K562 (cell line): ENCODE results near the gene TSGA10IP. TPM values are rescaled to one million over a fixed set of nuclear protein-coding genes. Genes with fewer than 3 reads are reported as not detected.

ENCODE experiments used
- ARID1B ChIP-seq: fragments of 450-650 bp; IDR thresholded peaks from 2 replicates; pipeline ENCODE4 v1.6.1; 2016; ENCODE audit warnings: antibody characterized with exemption, mild to moderate bottlenecking, inconsistent platforms
- CREBBP ChIP-seq: IDR thresholded peaks from one replicate; pipeline ENCODE4 v1.6.1; 2012; ENCODE audit warnings: low read depth, mild to moderate bottlenecking, control low read depth, inconsistent platforms, low read length
- E4F1 ChIP-seq: fragments of 250-450 bp; sonication (Bioruptor Pico); IDR thresholded peaks from 2 replicates; pipeline ENCODE4 v1.5.0; 2021; ENCODE audit warnings: mild to moderate bottlenecking, borderline replicate concordance
- EP300 ChIP-seq: IDR thresholded peaks from 2 replicates; pipeline ENCODE4 v1.6.1; 2012; ENCODE audit warnings: low read length, improper control_type of control experiment
- FOXK2 ChIP-seq, 2 experiments: fragments of 450-650 bp; IDR thresholded peaks in 1 of 2; conservative IDR thresholded peaks in 1 of 2; 2 replicates each; pipeline ENCODE4 v1.6.1; 2016; ENCODE audit warnings: low read depth in 2 of 2, mild to moderate bottlenecking in 1 of 2
- FOXP4 ChIP-seq: sonication (generic); formaldehyde crosslinking; IDR thresholded peaks from 2 replicates; pipeline ENCODE4 v1.8.0; 2022; ENCODE audit warnings: mild to moderate bottlenecking, missing genetic modification reagents, borderline replicate concordance
- KLF13 ChIP-seq: fragments of 450-650 bp; IDR thresholded peaks from 2 replicates; pipeline ENCODE4 v1.6.1; 2016; ENCODE audit warnings: missing genetic modification characterization, low read depth, mild to moderate bottlenecking, missing compliant biosample characterization, moderate library complexity, borderline replicate concordance
- MXI1 ChIP-seq: IDR thresholded peaks from 2 replicates; pipeline ENCODE4 v1.6.1; 2011; ENCODE audit warnings: low read depth, mild to moderate bottlenecking, improper control_type of control experiment, low read length
- NCOA2 ChIP-seq, 2 experiments: fragments of 450-650 bp; IDR thresholded peaks; 2 replicates each; pipeline ENCODE4 v1.6.1; 2018; ENCODE audit warnings: mild to moderate bottlenecking in 2 of 2, moderate library complexity in 1 of 2; ENCODE audit not compliant: partially characterized antibody in 2 of 2
- NR0B1 ChIP-seq: fragments of 450-650 bp; IDR thresholded peaks from one replicate; pipeline ENCODE4 v1.6.1; 2018; ENCODE audit warnings: mild to moderate bottlenecking, moderate library complexity; ENCODE audit not compliant: partially characterized antibody
- NR3C1 ChIP-seq: sonication (generic); formaldehyde crosslinking; IDR thresholded peaks from 2 replicates; pipeline ENCODE4 v1.8.1; 2022; ENCODE audit warnings: missing genetic modification reagents
- PHF20 ChIP-seq: fragments of 450-650 bp; IDR thresholded peaks from 2 replicates; pipeline ENCODE4 v1.6.1; 2018; ENCODE audit not compliant: partially characterized antibody
- POLR2H ChIP-seq: IDR thresholded peaks from 2 replicates; pipeline ENCODE4 v1.6.1; 2016; ENCODE audit warnings: missing genetic modification characterization, low read depth, mild to moderate bottlenecking, control low read depth, missing compliant biosample characterization, moderate library complexity
- PRPF4 ChIP-seq: fragments of 200-400 bp; formaldehyde crosslinking; IDR thresholded peaks from one replicate; pipeline ENCODE4 v1.6.1; 2017; ENCODE audit warnings: low read length, low read depth, mild to moderate bottlenecking; ENCODE audit not compliant: insufficient read depth, poor library complexity, severe bottlenecking
- SMAD4 ChIP-seq: fragments of 250-450 bp; sonication (Bioruptor Pico); conservative IDR thresholded peaks from 2 replicates; pipeline ENCODE4 v1.8.0; 2021; ENCODE audit warnings: inconsistent platforms, mild to moderate bottlenecking, moderate library complexity
- SRSF9 ChIP-seq: fragments of 200-400 bp; formaldehyde crosslinking; IDR thresholded peaks from 2 replicates; pipeline ENCODE4 v1.6.1; 2017; ENCODE audit warnings: low read depth, low read length, borderline replicate concordance
- TBL1XR1 ChIP-seq, 2 experiments: IDR thresholded peaks; 2 replicates each; pipeline ENCODE4 v1.6.1; 2012; ENCODE audit warnings: improper control_type of control experiment in 2 of 2, low read length in 2 of 2, mild to moderate bottlenecking in 1 of 2
- ZBTB1 ChIP-seq: sonication (generic); formaldehyde crosslinking; IDR thresholded peaks from 2 replicates; pipeline ENCODE4 v1.8.1; 2023; ENCODE audit warnings: missing genetic modification reagents, low read depth, mild to moderate bottlenecking, borderline replicate concordance
- ZBTB17 ChIP-seq: fragments of 450-650 bp; formaldehyde crosslinking; IDR thresholded peaks from 2 replicates; pipeline ENCODE4 v1.4.0; 2020; ENCODE audit warnings: mild to moderate bottlenecking
- ZHX1 ChIP-seq: fragments of 150-350 bp; conservative IDR thresholded peaks from 2 replicates; pipeline ENCODE4 v1.6.1; 2014; ENCODE audit warnings: low read length
- ZNF165 ChIP-seq: fragments of 250-450 bp; sonication (Bioruptor Pico); IDR thresholded peaks from 2 replicates; pipeline ENCODE4 v1.4.0; 2020; ENCODE audit warnings: borderline replicate concordance
- polyA plus RNA-seq, 8 experiments: library from polyadenylated mRNA; depleted of rRNA in 4 of 8; stranded (reverse) in 5 of 8; unstranded in 3 of 8; fragments of >200 nt; fragmentation: Nextera tagmentation in 2 of 8; fragmentation: Illumina TruSeq in 1 of 8; extraction: Ambion mirVana in 2 of 8; extraction: Trizol in 1 of 8; gene quantifications; 2 replicates each; pipeline versions ENCODE4 v1.2.1 to v1.2.3, GENCODE V29; 2011 to 2014; ENCODE audit warnings: inconsistent platforms in 1 of 8, missing spikeins in 1 of 8
- total RNA-seq, 7 experiments: library from RNA; depleted of rRNA in 6 of 7; stranded (reverse); fragments of >200 nt in 6 of 7; fragmentation: Illumina TruSeq in 2 of 7; extraction: Trizol in 2 of 7; gene quantifications; 2 replicates each; pipeline versions ENCODE4 v1.2.1 to v1.2.3, GENCODE V29; 2011 to 2021; ENCODE audit warnings: low replicate concordance in 1 of 7

The TSGA10IP gene
- total and polyA plus RNA-seq, 9 of the 15 experiments (the other 6 are each of a cell fraction or from before 2014, with no cell fraction given), result not detected

GRCh38 chr11:65915821-65916251, 29.4 kb upstream of the TSGA10IP start (continued):
- TF ChIP-seq EP300 (no peak), FOXK2 (conservative IDR thresholded peaks at IDR 0.05 in 1 of 2, IDR thresholded peaks at IDR 0.05 in 1 of 2; ENCODE audit: low read depth in 2 of 2) (no peak), POLR2H (tag) (no peak), SRSF9 (no peak), ZBTB17 (CRISPR knock-in tag) (no peak), PHF20 (no peak), E4F1 (CRISPR knock-in tag) (no peak), NR3C1 (no peak), ZBTB1 (CRISPR knock-in tag) (no peak), NR0B1 (no peak), KLF13 (tag) (no peak), ARID1B (peak; percentile 66), FOXP4 (CRISPR knock-in tag) (no peak), SMAD4 (no peak), ZHX1 (no peak), CREBBP (no peak), PRPF4 (no peak), MXI1 (no peak), TBL1XR1 (IDR thresholded peaks at IDR 0.05; ENCODE audit: low read length in 2 of 2) (no peak), ZNF165 (CRISPR knock-in tag) (no peak), NCOA2 (IDR thresholded peaks at IDR 0.05; ENCODE audit: partially characterized antibody in 2 of 2) (no peak)
